H1 (cell line): ENCODE measurements around the gene CRABP1. TPM values are rescaled to one million over a fixed set of nuclear protein-coding genes. Genes with fewer than 3 reads are reported as not detected.

ENCODE experiments used
- CTCF ChIA-PET: fragments of 300-600 bp; sonication (Branson Sonifier 250); formaldehyde crosslinking; loops from one replicate; lab custom pipeline; 2021; ENCODE audit not compliant: partially characterized antibody; lab: Charles Lee
- POLR2A ChIA-PET: fragments of 300-600 bp; sonication (Branson Sonifier 250); formaldehyde crosslinking; loops from one replicate; lab custom pipeline; 2021; ENCODE audit warnings: inconsistent platforms; ENCODE audit not compliant: partially characterized antibody; lab: Charles Lee
- DNase-seq, 2 experiments: peaks; one replicate each; pipeline versions ENCODE4 v3.0.0 to v3.0.0-alpha.2; 2010 to 2022; ENCODE audit warnings: low spot score in 2 of 2, low read depth in 1 of 2, mixed read lengths in 1 of 2
- FAIRE-seq: peaks from 2 replicates; lab custom pipeline; 2011; peaks lifted over from hg19 to GRCh38; lab: Jason Lieb, UNC
- H2AFZ ChIP-seq: 2 replicates; pipeline ENCODE4 v1.8.1; 2012; ENCODE audit warnings: low read length, inconsistent platforms
- H2AK5ac ChIP-seq: 2 replicates; pipeline ENCODE4 v1.6.1; 2013; ENCODE audit warnings: low read depth, low read length
- H2BK120ac ChIP-seq: replicated peaks from 2 replicates; pipeline ENCODE3; 2013; ENCODE audit warnings: low read depth, low read length, inconsistent platforms
- H2BK12ac ChIP-seq: 2 replicates; pipeline ENCODE4 v1.6.1; 2013; ENCODE audit warnings: low read depth, low read length
- H2BK15ac ChIP-seq: 2 replicates; pipeline ENCODE4 v1.6.1; 2013; ENCODE audit warnings: low read length
- H2BK20ac ChIP-seq: 2 replicates; pipeline ENCODE4 v1.6.1; 2013; ENCODE audit warnings: low read length
- H2BK5ac ChIP-seq: 2 replicates; pipeline ENCODE4 v1.6.1; 2013; ENCODE audit warnings: low read depth, low read length
- H3K14ac ChIP-seq: 2 replicates; pipeline ENCODE4 v1.6.1; 2013; ENCODE audit warnings: inconsistent platforms; ENCODE audit not compliant: insufficient read length
- H3K18ac ChIP-seq: 2 replicates; pipeline ENCODE4 v1.6.1; 2013; ENCODE audit warnings: low read length; ENCODE audit errors: extremely low read depth
- H3K23ac ChIP-seq: 2 replicates; pipeline ENCODE4 v1.6.1; 2013; ENCODE audit warnings: inconsistent platforms; ENCODE audit not compliant: insufficient read length
- H3K23me2 ChIP-seq: 2 replicates; pipeline ENCODE4 v1.6.1; 2013; ENCODE audit warnings: low read depth, low read length
- H3K27ac ChIP-seq: 2 replicates; pipeline ENCODE4 v1.6.1; 2011; ENCODE audit warnings: low read depth, low read length, inconsistent platforms
- H3K27me3 ChIP-seq, 4 experiments: replicated peaks in 1 of 4; 1 replicate in 1 of 4; 2 replicates in 3 of 4; pipeline versions ENCODE4 v1.6.1 to v1.8.1; 2011 to 2013; ENCODE audit warnings: low read length in 3 of 4, mild to moderate bottlenecking in 3 of 4, inconsistent platforms in 2 of 4, mixed read lengths in 2 of 4, moderate library complexity in 1 of 4; ENCODE audit not compliant: control insufficient read depth in 3 of 4, insufficient read depth in 3 of 4; ENCODE audit errors: extremely low read depth in 1 of 4
- H3K36me3 ChIP-seq, 4 experiments: 2 replicates each; pipeline versions ENCODE4 v1.6.1 to v1.8.1; 2011 to 2013; ENCODE audit warnings: mild to moderate bottlenecking in 4 of 4, low read length in 3 of 4, moderate library complexity in 2 of 4, control low read depth in 1 of 4, inconsistent platforms in 1 of 4; ENCODE audit not compliant: insufficient read depth in 4 of 4, control insufficient read depth in 2 of 4
- H3K4ac ChIP-seq: replicated peaks from 2 replicates; pipeline ENCODE3; 2013; ENCODE audit warnings: low read length, low read depth, mixed read lengths, inconsistent platforms; ENCODE audit not compliant: insufficient read length
- H3K4me1 ChIP-seq, 4 experiments: replicated peaks in 1 of 4; 1 replicate in 1 of 4; 2 replicates in 3 of 4; pipeline versions ENCODE4 v1.6.1 to v1.8.1; 2011 to 2013; ENCODE audit warnings: low read length in 3 of 4, inconsistent platforms in 2 of 4, mixed read lengths in 1 of 4; ENCODE audit not compliant: insufficient read depth in 4 of 4, control insufficient read depth in 3 of 4
- H3K4me2 ChIP-seq, 2 experiments: 2 replicates each; pipeline versions ENCODE4 v1.6.1 to v1.8.1; 2011 to 2013; ENCODE audit warnings: low read depth in 2 of 2, low read length in 2 of 2, control low read depth in 1 of 2, inconsistent platforms in 1 of 2, mild to moderate bottlenecking in 1 of 2; ENCODE audit not compliant: insufficient read depth in 1 of 2
- H3K4me3 ChIP-seq, 4 experiments: fragments of 200-600, 300-600 bp in 1 of 4; sonication (generic), shearing (Covaris generic), sonication (Bioruptor Twin) in 1 of 4; 2 replicates each; pipeline versions ENCODE4 v1.5.1 to v1.8.1; 2011 to 2016; ENCODE audit warnings: low read length in 4 of 4, low read depth in 3 of 4, control low read depth in 2 of 4, inconsistent platforms in 2 of 4, mild to moderate bottlenecking in 2 of 4, mixed read lengths in 1 of 4, moderate library complexity in 1 of 4; ENCODE audit not compliant: insufficient read depth in 2 of 4; ENCODE audit errors: extremely low read depth in 1 of 4
- H3K56ac ChIP-seq: replicated peaks from 2 replicates; pipeline ENCODE3; 2013; ENCODE audit warnings: low read depth, mild to moderate bottlenecking, mixed read lengths, low read length, inconsistent platforms; ENCODE audit not compliant: insufficient read length
- H3K79me1 ChIP-seq: 2 replicates; pipeline ENCODE4 v1.6.1; 2013; ENCODE audit warnings: low read depth, low read length, control low read depth
- H3K79me2 ChIP-seq, 2 experiments: 2 replicates each; pipeline versions ENCODE4 v1.6.1 to v1.8.1; 2012 to 2013; ENCODE audit warnings: low read length in 2 of 2, mild to moderate bottlenecking in 2 of 2, inconsistent platforms in 1 of 2; ENCODE audit not compliant: insufficient read depth in 2 of 2, control insufficient read depth in 1 of 2
- H3K9ac ChIP-seq, 4 experiments: replicated peaks in 1 of 4; 1 replicate in 1 of 4; 2 replicates in 3 of 4; pipeline versions ENCODE4 v1.6.1 to v1.8.1; 2011 to 2013; ENCODE audit warnings: low read depth in 3 of 4, low read length in 3 of 4, control low read depth in 2 of 4, mild to moderate bottlenecking in 2 of 4, moderate library complexity in 2 of 4, inconsistent platforms in 1 of 4; ENCODE audit errors: extremely low read depth in 1 of 4
- H3K9me3 ChIP-seq, 2 experiments: 2 replicates each; pipeline versions ENCODE4 v1.6.1 to v1.8.1; 2012 to 2013; ENCODE audit warnings: mild to moderate bottlenecking in 2 of 2, moderate library complexity in 2 of 2, control low read depth in 1 of 2, inconsistent platforms in 1 of 2, low read depth in 1 of 2, low read length in 1 of 2, mixed read lengths in 1 of 2; ENCODE audit not compliant: insufficient read depth in 2 of 2
- H4K20me1 ChIP-seq, 2 experiments: replicated peaks in 1 of 2; 2 replicates each; pipeline versions ENCODE3 to v1.8.1; 2011 to 2013; ENCODE audit warnings: inconsistent platforms in 2 of 2, low read length in 2 of 2, mild to moderate bottlenecking in 1 of 2; ENCODE audit not compliant: insufficient read depth in 2 of 2, control insufficient read depth in 1 of 2
- H4K5ac ChIP-seq: 2 replicates; pipeline ENCODE4 v1.6.1; 2013; ENCODE audit warnings: low read length, low read depth, mixed read lengths, inconsistent platforms; ENCODE audit not compliant: insufficient read length
- H4K8ac ChIP-seq: 2 replicates; pipeline ENCODE4 v1.8.0; 2013; ENCODE audit warnings: mild to moderate bottlenecking, moderate library complexity, low read length, inconsistent platforms; ENCODE audit not compliant: insufficient read depth; ENCODE audit errors: extremely low read depth
- H4K91ac ChIP-seq: replicated peaks from 2 replicates; pipeline ENCODE3; 2013; ENCODE audit warnings: low read length, mixed read lengths, inconsistent platforms; ENCODE audit not compliant: insufficient read length
- CEBPB ChIP-seq: IDR thresholded peaks from 2 replicates; pipeline ENCODE4 v1.6.1; 2012; ENCODE audit warnings: low read depth, low read length
- CHD2 ChIP-seq: IDR thresholded peaks from 2 replicates; pipeline ENCODE4 v1.6.1; 2012; ENCODE audit warnings: low read length, improper control_type of control experiment
- CTBP2 ChIP-seq: IDR thresholded peaks from 2 replicates; pipeline ENCODE4 v1.7.0; 2011; ENCODE audit warnings: borderline replicate concordance, mild to moderate bottlenecking, moderate library complexity, mixed read lengths, low read length; ENCODE audit not compliant: insufficient read depth, insufficient read length
- EGR1 ChIP-seq: IDR thresholded peaks from 2 replicates; pipeline ENCODE4 v1.6.1; 2011; ENCODE audit warnings: low read depth, low read length, borderline replicate concordance
- GABPA ChIP-seq: IDR thresholded peaks from 2 replicates; pipeline ENCODE4 v1.6.1; 2011; ENCODE audit warnings: mild to moderate bottlenecking, low read length, moderate library complexity, borderline replicate concordance; ENCODE audit not compliant: insufficient read depth
- KDM4A ChIP-seq: IDR thresholded peaks from one replicate; pipeline ENCODE4 v1.7.1; 2012; ENCODE audit warnings: low read depth, mild to moderate bottlenecking, moderate library complexity, low read length, inconsistent platforms; ENCODE audit not compliant: severe bottlenecking
- PHF8 ChIP-seq: fragments of 200-600 bp; sonication (generic); conservative IDR thresholded peaks from 2 replicates; pipeline ENCODE4 v1.7.1; 2012; ENCODE audit warnings: low read depth, mild to moderate bottlenecking, inconsistent platforms, low read length, moderate library complexity
- POLR2A ChIP-seq, 2 experiments: IDR thresholded peaks; 1 replicate in 1 of 2; 2 replicates in 1 of 2; pipeline ENCODE4 v1.6.1; 2011; ENCODE audit warnings: low read depth in 2 of 2, low read length in 2 of 2, mild to moderate bottlenecking in 2 of 2; ENCODE audit errors: control extremely low read depth in 1 of 2
- RAD21 ChIP-seq, 2 experiments: IDR thresholded peaks in 1 of 2; conservative IDR thresholded peaks in 1 of 2; 2 replicates each; pipeline ENCODE4 v1.6.1; 2011; ENCODE audit warnings: low read depth in 2 of 2, low read length in 2 of 2, improper control_type of control experiment in 1 of 2, inconsistent platforms in 1 of 2, mild to moderate bottlenecking in 1 of 2, moderate library complexity in 1 of 2
- SAP30 ChIP-seq: fragments of 300-600 bp; sonication (generic); IDR thresholded peaks from 2 replicates; pipeline ENCODE4 v1.7.1; 2012; ENCODE audit warnings: low read length, moderate library complexity, mild to moderate bottlenecking, inconsistent platforms; ENCODE audit not compliant: insufficient read depth, insufficient replicate concordance
- TEAD4 ChIP-seq: IDR thresholded peaks from 2 replicates; pipeline ENCODE4 v1.6.1; 2012; ENCODE audit warnings: low read depth, low read length, inconsistent platforms, mixed read lengths
- WGBS, 2 experiments: shearing (Covaris generic) in 1 of 2; methylation state at CpG; one replicate each; pipeline versions ENCODE4 v1.1.6 to v1.1.7; 2013 to 2015; ENCODE audit warnings: low lambda C conversion rate in 2 of 2, mixed read lengths in 2 of 2, inconsistent platforms in 1 of 2, low coverage in 1 of 2, missing lambda C conversion rate in 1 of 2; ENCODE audit not compliant: insufficient replicate concordance in 2 of 2, insufficient coverage in 1 of 2, insufficient read length in 1 of 2; ENCODE audit errors: extremely low coverage in 1 of 2, missing lambda C conversion rate in 1 of 2; 5-methylcytosine and 5-hydroxymethylcytosine counted together
- polyA plus RNA-seq, 7 experiments: library from polyadenylated mRNA; depleted of rRNA in 3 of 7; stranded (reverse) in 5 of 7; unstranded in 2 of 7; fragments of >200 nt in 5 of 7; fragments of 200-250 nt in 2 of 7; gene quantifications; 1 replicate in 5 of 7; 2 replicates in 1 of 7; 4 replicates in 1 of 7; pipeline versions ENCODE4 v1.2.1 to v1.2.3, GENCODE V29; 2011 to 2013; ENCODE audit warnings: missing spikeins in 2 of 7, mixed read lengths in 2 of 7
- total RNA-seq: library from RNA; stranded (reverse); fragmentation: NEBNext Ultra II Directional; extraction: Animal tissue kit (Norgen Biotek cat#: 25700); gene quantifications from 2 replicates; pipeline ENCODE4 v1.2.1, GENCODE V29; 2021
- TF ChIP-seq, protein P1 (sequence below): IDR thresholded peaks from 2 replicates; pipeline ENCODE4 v1.6.1; 2011; ENCODE audit warnings: low read depth, mild to moderate bottlenecking, low read length; ENCODE audit not compliant: insufficient read depth

CRABP1 gene
- total and polyA plus RNA-seq, 2 of the 8 experiments (the other 6 are each of a cell fraction or from before 2014, with no cell fraction given): 385 to 655 TPM

DNA sequence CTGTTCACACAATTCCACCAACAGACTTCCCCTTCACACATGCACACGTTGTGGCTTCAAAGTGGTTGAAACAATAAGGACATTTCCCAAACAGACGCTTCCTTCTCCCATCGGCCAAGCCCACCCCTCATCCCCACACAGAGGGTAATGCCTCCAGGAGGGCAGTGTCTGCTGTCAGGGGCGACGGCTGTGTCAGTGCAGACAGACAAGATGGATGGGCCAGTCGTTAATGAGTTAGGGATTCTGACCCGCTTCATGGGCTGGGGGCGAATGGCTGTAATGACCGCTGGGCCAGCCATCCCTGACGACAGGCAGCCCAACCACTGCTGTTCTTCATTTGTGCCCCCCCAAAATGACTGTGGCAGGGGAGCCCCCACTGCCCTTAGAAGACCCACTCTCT, 20.6 kb upstream of the CRABP1 start:
- Histone ChIP-seq H2BK12ac (no peak overlapping the region), H3K9me3 (no peaks in the 10 kb centered on the region), H2AFZ (no peak overlapping the region), H2BK15ac (no peak overlapping the region; the same call in 1 of the 2 replicates), H3K4me2 (no peak overlapping the region), H2BK5ac (no peak overlapping the region), H3K79me1 (no peaks in the 10 kb centered on the region), H4K91ac (no peak overlapping the region), H3K23ac (no peak overlapping the region), H3K56ac (no peak overlapping the region), H3K79me2 (no peaks in the 10 kb centered on the region), H3K36me3 (no peaks in the 10 kb centered on the region), H3K9ac (no peak overlapping the region), H4K20me1 (no peaks in the 10 kb centered on the region), H4K5ac (no peak overlapping the region), H2AK5ac (no peak overlapping the region), H3K18ac (no peak overlapping the region), H3K14ac (no peak overlapping the region), H3K23me2 (no peaks in the 10 kb centered on the region), H2BK20ac (peak overlapping the region; percentile 1; the same call in 1 of the 2 replicates), H3K4ac (no peak overlapping the region), H3K27ac (no peak overlapping the region), H3K27me3 (no peaks in the 10 kb centered on the region), H3K4me1 (peaks cover 8 to 29% (median 25%) of the 10 kb centered on the region in 4 experiments), H2BK120ac (no peak overlapping the region), H3K4me3 (no peak overlapping the region), H4K8ac (no peak overlapping the region)
- POLR2A ChIA-PET: interaction anchor here (1.0 to 1.1 kb wide), 2 partner anchors 12 to 25 kb away, joined by 3 to 4 read pairs; no protein-coding TSS in a partner anchor
- 87% methylated on average over 7 of the region's 10 CpGs; no CpG with 5 or more reads in 1 of the 2 experiments for WGBS, 2 experiments
- CTCF ChIA-PET: interaction anchor here (0.8 to 4.4 kb wide), 4 partner anchors 11 to 103 kb away, joined by 3 to 26 read pairs (median 8); no protein-coding TSS in a partner anchor
- FAIRE-seq (no peak), DNase-seq (no peak)
- TF ChIP-seq EGR1: no peak
- no peak for TF ChIP-seq RAD21 (IDR thresholded peaks at IDR 0.05 in 1 of 2, conservative IDR thresholded peaks at IDR 0.05 in 1 of 2; ENCODE audit: low read depth in 2 of 2, low read length in 2 of 2)
- no peak for TF ChIP-seq CHD2
- TF ChIP-seq KDM4A: no peak
- TF ChIP-seq, protein P1, sequence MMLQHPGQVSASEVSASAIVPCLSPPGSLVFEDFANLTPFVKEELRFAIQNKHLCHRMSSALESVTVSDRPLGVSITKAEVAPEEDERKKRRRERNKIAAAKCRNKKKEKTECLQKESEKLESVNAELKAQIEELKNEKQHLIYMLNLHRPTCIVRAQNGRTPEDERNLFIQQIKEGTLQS: no peak
- TF ChIP-seq SAP30: no peak
- no peak for TF ChIP-seq CTBP2
- TF ChIP-seq CEBPB: no peak
- TF ChIP-seq PHF8: no peak
- TF ChIP-seq POLR2A (IDR thresholded peaks at IDR 0.05; ENCODE audit: control extremely low read depth in 1 of 2, low read depth in 2 of 2, low read length in 2 of 2): no peak
- TF ChIP-seq TEAD4: no peak
- TF ChIP-seq GABPA: no peak
